Activated CD4-positive, alpha-beta T cell treated with anti-CD3 and anti-CD28 coated beads, Interleukin-2, amount 50 U/mL, for 24 hours (primary cell): ENCODE measurements around the gene DRC3.

Source experiments
- DNase-seq, 2 donors: peaks; one replicate each; pipeline ENCODE4 v3.0.0-alpha.2; 2020; ENCODE audit warnings: low read depth in 1 of 2, low spot score in 1 of 2

Gene DRC3

GRCh38 chr17:17964710-17965109, 8.0 kb upstream of the DRC3 start:
- DNase-seq, result no peak

DNA sequence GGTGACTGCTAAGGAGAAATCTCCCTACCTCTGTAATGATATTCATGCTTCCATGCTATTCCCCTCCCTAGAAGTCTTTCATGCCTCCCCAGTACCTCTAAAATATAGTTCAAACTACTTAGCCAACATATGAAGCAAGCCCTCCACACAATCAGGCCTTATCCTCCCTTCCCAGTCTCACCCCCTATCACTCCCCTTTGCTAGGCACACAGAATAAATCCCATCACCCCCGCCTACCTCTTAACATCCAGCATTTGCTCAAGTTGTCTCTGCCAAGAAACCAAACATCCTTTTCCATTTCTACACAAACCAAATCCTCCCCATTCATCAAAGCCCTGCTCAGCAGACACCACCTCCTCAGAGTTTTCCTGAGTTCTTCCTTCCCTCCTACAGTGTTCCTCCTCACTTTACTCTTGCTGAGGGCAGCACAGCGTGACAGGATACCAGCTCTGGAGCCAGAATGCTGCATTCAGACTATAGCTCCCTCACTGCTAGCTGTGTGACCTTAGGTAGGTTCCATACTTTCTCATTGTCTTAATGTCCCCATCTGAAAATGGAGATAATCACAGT, 7.4 kb upstream of the DRC3 start:
- no peak for DNase-seq

DNA sequence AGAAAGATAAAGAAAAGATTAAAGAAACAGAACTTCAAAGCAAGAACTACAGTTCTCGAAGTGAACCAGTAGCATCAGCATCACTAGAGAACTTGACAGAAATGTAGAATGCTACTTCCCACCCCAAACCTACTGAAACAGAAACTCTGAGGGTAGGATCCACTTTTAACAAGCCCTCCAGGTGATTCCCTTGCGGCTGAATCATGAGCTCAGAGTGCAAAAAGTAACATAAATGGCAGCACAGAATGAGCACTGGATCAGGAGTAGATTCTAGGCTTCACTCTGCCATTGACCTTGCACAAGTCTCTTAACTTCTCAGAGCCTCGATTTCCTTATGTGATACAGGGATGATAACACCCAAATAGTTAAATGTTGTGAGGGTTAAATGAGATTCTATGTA, 6.3 kb upstream of the DRC3 start:
- no peak for DNase-seq

DNA sequence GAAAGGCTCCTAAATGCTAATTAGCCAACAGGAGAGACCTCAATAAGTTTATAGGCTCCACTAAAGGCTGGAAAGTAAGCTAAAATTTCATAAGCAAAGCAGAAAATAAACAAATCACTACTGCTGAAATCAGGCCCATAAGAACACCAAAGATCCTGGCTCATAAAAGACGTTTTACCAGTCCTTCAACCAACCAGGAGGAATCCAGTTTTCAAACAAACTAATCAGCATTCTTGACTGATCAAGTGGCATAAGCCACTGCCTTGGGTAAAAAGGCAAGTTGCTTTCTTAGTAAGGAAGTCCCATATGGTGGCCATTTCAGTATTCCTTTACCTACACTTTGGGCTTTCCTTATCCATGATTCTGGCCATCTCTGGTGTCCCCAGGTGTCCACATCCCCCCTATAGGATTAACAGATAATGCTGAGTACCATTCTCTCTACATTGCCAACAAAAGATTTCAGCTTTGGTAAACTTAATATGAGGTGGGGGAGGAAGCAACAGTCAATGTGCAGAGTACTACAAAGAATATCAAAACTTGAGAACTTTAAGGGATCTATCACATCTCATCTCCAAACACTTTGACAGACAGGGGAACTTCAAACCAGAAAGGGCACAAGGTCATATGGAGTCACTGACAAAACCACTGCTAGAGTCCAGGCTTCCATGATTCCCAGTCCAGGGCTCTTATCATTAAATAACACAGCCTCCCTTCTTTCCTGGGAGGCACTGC, 1.8 kb upstream of the DRC3 start:
- DNase-seq, result no peak

- DNase-seq, result no peak
Observed at GRCh38 chr17:17971431-17972125, 1.1 kb upstream of the DRC3 start.

GRCh38 chr17:17972952-17973254, 241 bp downstream of the DRC3 start:
- DNase-seq, result no peak

DNA sequence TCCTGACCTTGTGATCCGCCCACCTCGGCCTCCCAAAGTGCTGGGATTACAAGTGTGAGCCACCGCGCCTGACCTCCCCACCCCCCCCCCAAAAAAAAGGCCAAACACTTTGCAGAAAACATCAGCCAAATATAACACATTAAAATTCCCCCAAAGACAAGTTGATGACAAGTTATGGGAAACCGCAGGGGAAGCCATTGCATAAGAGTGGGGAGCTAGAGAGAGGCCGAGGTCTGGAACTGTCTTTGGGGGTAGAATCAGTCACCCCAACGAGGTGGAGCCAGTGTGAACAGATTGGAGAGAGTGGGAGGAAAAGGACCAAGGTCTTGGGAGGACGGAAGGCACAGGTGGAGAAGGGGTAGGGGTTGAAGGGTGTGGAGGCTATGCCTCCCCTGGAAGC, 2.8 kb downstream of the DRC3 start:
- no peak for DNase-seq

DNA sequence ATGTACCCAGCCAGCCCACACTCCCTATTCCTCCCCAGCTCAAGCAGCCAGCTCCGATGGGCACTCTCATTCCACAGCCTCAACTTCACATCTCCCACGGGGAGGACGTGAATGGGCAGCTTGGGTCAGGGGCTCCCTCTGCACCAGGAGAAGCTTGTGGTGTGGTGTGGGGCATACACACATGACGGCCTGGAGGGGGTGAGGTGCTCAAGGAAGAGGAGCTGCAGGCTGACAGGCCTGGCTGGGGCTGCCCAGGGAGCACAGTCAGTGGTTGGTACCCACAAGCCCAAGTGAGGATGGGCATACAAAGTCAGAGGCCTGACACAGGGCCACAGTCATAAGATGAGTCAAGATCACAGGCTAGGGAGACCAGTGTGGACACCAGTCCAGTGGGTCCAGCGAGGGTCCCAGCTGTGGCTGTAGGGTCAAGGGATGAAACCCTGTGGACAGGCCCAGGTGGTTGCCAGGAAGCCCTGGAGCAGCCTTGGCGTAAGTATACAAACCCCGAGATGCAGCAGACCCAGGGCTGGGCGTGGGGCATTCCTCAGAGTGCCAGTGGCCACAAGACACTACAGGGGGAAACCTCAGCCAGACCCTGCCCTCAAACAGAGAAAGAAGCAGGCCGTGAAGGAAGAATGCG, 4.4 kb downstream of the DRC3 start:
- DNase-seq, result no peak

DNA sequence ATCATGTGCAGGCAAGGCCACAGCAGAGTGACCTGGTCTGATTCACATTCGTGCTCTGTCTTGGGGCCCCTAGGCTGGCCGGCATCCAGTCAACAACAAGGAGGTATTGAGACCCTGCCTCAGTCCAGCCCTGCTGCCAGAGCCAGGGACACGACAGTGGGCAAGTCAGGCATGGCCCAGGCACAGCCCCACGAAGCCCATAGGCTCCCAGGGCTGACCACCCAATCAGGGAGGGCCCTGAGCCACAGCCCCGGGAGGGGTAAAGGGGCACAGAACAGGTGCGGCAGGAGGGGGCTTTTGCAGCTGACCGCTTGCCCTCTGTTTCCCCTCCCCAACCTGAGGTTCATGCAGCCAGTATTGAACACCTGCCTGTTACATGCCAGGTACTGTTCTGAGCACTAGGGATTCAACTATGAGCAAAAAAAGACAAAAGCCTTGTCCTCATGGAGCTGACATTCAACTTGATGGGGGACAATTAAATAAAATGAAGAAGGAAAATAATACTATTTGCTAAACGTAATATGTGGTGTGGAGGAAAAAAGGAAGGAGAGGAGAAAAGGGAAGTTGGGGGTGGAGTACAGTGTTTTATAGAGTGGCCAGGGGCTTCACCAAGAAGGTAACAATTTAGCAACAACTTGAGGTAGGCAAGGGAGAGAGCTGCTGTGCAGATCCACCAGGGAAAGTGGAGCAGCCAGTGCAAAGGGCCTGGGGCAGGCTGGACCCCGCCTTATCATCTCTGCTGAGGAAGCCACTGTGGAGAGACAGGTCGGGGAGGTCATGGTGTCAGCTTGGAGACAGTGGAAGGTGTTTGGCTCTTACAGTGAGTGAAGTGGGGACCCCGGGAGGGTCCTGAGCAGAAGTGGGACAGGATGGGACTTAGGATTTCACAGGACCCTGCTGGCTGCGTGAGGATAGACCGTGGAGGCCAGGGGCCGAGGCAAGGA, 6.1 kb downstream of the DRC3 start:
- DNase-seq, result no peak

DNA sequence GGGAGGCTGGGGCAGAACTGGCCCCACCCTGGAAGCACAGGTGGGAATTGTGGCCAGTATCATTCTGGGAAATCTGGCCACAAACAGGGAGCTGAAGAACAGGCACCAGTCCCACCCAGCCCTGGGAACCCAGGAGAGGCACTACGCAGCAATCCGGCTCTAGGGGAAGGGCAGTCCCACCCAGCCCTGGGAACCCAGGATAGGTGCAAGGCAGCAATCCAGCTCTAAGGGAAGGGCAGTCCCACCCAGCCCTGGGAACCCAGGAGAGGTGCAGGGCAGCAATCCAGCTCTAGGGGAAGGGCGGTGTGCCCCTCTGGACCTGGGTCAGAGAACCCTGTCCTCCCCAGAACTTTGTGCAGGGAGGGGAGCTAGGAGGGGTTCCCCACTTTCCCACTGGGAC, 7.1 kb downstream of the DRC3 start:
- no peak for DNase-seq

- DNase-seq, result no peak
Observed at GRCh38 chr17:17981330-17981729, 8.7 kb downstream of the DRC3 start.

GRCh38 chr17:17982801-17983200, 10.1 kb downstream of the DRC3 start:
- no peak for DNase-seq

DNA sequence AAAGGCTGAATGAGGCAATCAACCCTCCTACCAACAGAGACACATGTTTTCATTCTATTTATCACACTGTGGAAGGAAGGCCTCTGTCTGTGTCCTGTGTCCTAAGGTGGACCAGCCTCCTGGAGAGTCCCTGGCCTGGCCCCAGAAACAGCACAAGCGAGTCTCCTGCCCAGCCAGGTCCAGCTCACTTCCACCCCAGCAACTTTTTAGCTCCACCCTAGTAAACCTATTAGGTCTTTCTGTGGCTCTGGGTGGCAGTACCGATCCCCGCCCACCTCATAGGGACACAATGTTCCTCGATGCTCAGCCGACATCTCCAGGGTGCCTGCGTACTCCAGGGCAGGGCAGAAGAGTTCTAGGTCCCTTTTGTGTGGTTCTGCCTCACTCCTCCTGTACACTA, 10.7 kb downstream of the DRC3 start:
- DNase-seq, result no peak

- DNase-seq, result no peak
Observed at GRCh38 chr17:17983776-17984175, 11.1 kb downstream of the DRC3 start.

DNA sequence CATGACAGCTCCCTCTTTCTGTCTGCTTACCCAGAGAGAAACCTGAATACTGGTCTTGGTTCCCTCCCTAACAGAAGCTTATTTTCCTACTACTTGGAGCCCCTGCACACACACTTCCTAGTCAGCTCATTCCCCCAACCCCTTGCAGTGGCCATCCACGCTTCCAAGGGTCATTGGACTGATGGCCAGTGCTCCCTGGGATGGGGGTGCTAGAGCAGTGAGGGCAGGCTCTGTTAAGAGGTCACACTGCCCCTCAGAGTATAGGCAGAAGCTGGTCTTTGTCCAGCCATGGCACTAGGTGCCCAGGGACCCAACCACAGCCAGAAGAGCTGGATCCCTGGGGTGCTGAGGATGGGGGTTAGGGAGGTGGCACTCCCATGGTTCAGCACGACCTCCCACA, 12.5 kb downstream of the DRC3 start:
- DNase-seq, result no peak

GRCh38 chr17:17985555-17985954, 12.9 kb downstream of the DRC3 start:
- DNase-seq, result no peak

GRCh38 chr17:17987187-17987896, 14.7 kb downstream of the DRC3 start:
- DNase-seq, result no peak

GRCh38 chr17:17987901-17988300, 15.2 kb downstream of the DRC3 start:
- DNase-seq, result no peak

DNA sequence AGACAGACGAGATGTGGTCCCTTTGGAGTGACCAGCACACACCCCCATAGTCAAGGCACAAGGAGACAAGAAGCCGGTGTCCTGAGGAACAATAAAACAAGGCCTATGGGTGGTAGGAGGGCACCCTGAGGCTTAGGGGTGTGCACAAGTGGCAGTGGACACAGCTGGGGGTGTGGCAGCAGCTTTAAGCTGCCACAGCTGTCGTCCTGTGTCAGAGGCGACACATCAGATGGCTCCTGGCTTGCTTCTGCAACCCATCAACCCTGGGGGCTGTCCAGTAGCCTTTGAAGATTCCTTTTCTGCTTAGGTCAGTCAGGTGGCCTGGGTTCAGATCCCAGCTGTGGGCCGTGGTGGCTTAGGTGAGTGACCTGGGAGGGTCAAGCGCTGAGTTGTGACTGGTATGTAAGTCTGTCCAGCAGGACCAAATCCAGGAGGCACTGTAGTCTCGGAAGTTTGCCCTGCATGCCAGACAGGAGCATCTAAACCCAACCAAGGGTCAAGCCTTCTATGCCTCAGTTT, 15.8 kb downstream of the DRC3 start:
- DNase-seq, result no peak

GRCh38 chr17:17989081-17989480, 16.4 kb downstream of the DRC3 start:
- no peak for DNase-seq
